OCI-M2 (cell line): ENCODE measurements around the gene DOCK1.

ENCODE experiments used
- DNase-seq: peaks from one replicate; lab custom pipeline; 2025; ENCODE audit not compliant: unreplicated experiment; lab: John Stamatoyannopoulos, UW

Gene DOCK1

DNA sequence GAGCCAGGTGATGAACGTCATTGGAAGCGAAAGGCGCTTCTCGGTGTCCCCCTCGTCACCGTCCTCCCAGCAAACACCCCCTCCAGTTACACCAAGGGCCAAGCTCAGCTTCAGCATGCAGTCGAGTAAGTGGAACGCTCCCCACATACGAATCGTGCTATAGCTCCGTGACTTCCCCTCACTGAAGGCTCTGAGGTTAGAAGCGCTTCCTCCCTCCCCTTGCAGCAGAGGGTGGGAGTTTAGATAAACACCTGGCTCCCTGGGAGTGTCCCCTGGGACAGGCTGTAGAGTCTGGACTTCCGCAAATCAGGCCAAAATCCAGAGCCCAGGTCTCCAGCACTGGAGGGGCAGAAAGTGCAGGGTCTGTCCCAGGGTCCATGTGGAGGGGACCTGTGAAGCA is 538.9 kb downstream of the DOCK1 start:
- no peak for DNase-seq

DNA sequence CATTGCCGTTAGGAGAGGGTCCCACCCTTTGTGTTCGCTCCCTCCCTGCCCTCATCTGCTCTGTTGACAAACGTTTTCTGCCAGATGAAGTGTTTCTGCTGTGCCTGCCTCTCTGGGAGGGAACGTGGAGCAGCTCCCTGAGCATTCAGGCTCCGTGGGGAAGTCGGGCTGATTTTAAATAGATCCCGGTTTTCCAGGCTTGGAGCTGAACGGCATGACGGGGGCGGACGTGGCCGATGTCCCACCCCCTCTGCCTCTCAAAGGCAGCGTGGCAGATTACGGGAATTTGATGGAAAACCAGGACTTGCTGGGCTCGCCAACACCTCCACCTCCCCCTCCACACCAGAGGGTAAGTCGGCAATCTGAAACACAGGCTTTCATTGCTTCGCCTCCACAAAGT is 542.0 kb downstream of the DOCK1 start:
- DNase-seq = no peak

GRCh38 chr10:127449490-127449889 is 544.3 kb downstream of the DOCK1 start:
- no peak for DNase-seq

- no peak for DNase-seq
Observed at GRCh38 chr10:127450644-127451043, 545.4 kb downstream of the DOCK1 start.

GRCh38 chr10:127451628-127452027 is 546.4 kb downstream of the DOCK1 start:
- no peak for DNase-seq

GRCh38 chr10:127452568-127452967 is 547.3 kb downstream of the DOCK1 start:
- DNase-seq = no peak

- DNase-seq = no peak
Observed at GRCh38 chr10:127453706-127454105, 548.5 kb downstream of the DOCK1 start.

- no peak for DNase-seq
Observed at GRCh38 chr10:127456122-127456521, 550.9 kb downstream of the DOCK1 start.

DNA sequence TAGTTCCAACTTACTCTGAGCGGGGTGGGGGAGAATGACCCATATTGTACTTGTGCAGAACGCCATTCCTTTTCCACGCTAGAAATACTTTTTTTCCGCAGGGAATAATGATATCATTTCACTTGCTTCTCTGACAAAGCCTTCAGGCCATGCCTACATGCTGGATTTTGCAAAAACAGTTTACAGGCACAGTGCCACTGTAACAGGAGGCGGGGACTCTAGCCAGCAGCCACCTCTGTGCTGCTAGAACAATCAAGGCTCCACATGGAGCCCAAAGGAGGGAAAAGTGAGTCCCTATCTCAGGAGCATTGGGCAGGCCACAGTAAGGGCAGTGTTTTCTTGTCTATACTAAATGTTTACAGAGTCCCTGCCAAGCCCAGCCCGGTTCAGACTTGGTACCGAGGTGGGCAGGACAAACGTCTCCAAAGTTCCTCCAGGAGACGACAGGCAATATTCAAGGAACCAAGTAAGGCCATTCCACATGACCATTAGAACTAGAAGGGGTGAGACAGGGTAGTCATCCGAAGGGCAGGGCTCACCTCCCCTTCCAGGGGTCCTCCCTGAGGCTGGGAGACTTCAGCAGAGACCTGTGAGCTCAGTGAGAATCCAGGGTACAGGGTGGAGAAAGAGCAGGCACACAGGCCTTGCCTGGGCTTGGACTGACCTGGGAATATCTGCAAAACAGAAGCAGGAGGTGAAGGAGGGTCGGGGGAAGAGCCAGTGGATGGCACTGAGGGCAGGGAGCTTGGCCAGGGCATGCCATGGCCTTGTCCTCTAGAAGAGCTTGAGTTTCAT is 553.0 kb downstream of the DOCK1 start:
- DNase-seq = no peak

DNA sequence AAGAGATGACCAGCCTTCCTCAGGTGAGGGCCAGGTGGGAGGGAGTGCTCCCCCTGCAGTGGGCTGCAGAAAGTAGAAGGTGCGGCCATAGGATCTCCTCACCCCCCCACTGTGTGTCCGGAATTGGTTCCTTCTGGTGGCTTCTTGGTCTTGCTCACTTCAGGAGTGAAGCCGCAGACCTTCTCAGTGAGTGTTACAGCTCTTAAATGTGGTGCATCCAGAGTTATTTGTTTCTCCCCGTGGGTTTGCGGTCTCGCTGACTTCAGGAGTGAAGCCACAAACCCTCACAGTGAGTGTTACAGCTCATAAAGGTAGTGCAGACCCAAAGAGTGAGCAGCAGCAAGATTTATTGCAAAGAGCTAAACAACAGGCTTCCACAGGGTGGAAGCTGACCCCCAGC is 553.6 kb downstream of the DOCK1 start:
- DNase-seq = no peak

DNA sequence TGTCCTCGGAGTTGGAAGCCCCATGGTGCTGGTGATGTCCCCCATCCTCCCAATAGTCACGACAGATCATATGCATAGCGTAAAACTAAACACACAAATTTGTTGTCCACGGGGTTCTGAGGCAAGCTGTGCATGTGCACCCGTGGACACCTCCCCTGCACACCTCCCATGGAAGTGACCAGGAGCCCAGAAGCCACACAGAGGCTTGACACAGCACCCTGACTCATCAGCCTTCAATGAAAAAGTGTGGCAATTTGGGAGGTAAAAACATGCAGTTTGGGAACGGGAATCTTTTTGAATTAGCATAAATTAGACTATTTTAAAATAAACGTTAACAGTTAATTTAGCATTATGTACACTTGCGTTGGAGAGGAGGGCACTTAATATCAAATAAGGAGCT is 554.7 kb downstream of the DOCK1 start:
- no peak for DNase-seq

DNA sequence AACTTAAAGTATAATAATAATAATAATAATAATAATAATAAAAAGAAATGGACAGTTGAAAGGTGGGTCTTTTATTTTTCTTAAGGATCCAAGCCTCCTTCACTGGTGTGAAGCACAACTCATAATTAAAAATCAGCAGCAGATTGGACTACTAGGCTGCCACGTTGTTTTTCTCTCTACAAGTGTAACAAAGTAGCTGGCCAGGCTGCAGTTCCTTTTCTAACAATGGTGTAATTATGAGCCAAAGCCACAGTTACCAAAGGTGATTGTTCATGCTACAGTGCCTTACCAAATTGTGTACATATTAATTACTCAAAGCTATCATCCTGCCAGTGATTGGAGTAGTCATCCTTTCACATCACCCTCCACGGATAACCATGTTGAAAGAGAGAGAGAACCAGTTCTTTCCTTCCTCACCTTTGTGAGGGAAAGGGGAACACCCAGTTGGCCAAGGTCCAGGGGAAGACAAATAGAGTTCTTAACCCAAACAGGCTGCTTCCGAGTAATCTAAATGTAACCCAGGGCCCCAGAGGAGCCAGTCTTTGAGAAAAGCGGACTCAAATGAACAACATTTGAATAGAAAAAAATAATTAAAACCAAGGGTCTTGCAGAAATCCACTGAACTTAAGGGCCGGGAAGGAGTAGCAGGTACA is 557.5 kb downstream of the DOCK1 start:
- no peak for DNase-seq

GRCh38 chr10:127463548-127463947 is 558.3 kb downstream of the DOCK1 start:
- no peak for DNase-seq

- DNase-seq = no peak
Observed at GRCh38 chr10:127464561-127464960, 559.3 kb downstream of the DOCK1 start.

DNA sequence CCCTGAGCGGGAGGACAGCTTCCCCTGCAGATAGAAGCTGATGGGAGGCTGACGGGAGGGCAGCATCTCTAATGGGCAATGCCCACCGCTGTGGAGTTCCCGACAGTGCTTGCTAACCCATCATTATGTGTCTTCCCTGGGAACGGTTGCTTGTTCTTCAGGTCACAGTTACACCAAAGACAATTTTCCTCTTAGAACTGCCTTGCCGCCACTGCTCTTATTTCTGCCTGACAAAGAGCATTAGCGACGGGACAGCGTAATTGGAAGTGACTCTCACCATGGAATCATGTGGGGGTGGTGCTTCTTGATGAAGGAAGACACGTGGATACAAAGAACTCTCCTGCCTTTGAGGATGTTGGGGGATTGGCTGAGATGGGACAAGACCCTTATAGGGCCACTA is 562.6 kb downstream of the DOCK1 start:
- DNase-seq = no peak

GRCh38 chr10:127468632-127469031 is 563.4 kb downstream of the DOCK1 start:
- no peak for DNase-seq

GRCh38 chr10:127470911-127471310 is 565.7 kb downstream of the DOCK1 start:
- DNase-seq = no peak

GRCh38 chr10:127472976-127473375 is 567.7 kb downstream of the DOCK1 start:
- no peak for DNase-seq

- no peak for DNase-seq
Observed at GRCh38 chr10:127474501-127474900, 569.3 kb downstream of the DOCK1 start.

DNA sequence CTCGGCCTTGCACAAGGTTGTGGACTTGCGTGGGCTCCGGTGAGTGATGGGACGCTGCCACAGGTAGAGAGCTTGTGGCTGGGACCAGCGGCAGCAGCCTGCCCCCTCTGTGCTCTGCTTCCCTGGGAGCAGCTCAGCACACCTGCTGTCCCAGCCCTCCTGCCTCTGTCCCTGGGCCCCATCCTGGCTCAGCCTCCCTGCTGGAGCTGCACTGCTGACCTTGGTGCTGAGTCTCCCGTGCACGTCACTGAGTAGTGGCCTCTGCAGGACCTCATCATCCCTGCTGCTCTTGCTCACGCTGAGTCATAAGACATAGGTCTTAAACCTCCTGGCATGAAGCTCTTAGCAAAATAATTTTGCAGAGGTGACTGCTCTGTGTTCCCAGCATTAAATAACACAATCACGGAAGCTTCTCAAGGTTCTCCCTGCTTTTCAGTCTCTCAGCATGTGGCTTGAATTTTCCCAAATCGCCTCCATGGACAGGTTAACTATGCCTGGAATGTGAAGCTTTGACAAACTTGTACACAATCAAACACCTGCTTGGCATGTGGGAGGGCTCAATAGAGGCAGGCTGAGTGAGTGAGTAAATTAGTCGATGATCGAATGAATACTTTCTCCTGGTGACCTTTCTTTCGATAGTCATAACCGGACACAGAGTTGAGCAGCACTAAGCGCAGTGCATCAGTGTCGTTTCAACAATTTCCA is 580.1 kb downstream of the DOCK1 start:
- DNase-seq = no peak

- DNase-seq = no peak
Observed at GRCh38 chr10:127486355-127486754, 581.1 kb downstream of the DOCK1 start.

DNA sequence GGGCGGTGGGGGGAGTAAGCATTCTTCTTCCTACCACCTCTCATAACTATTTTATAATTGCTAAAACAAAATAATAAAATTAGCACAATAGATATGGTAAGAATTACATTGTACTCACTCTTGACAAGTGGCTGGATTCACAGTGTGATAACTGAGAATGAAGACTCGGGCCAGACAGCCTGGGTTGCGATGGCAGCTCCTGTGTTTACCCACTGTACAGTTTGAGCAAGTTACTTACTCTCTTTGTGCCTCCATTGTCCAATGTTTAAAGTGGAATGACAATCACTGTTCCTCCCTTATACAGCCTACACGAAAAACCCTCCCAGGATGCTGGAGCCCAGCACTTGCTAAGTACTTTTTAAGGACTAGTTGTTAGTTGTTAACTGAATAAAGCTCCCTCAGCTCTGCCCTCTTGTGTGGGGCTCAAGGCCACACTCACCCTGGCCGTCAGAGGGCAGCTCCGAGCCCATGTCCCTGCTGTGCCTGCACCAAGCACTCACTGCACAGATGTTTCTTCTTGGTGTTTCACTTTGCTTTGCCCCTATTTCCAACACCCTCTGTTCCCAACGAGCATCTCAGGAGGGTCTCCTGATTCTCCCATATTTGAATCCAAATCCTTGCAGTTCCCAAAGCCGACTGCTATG is 587.5 kb downstream of the DOCK1 start:
- no peak for DNase-seq
